Liver (tissue), 3 donors: ENCODE results near the gene FOXO6.

ENCODE experiments used
- ATF3 ChIP-seq: IDR thresholded peaks from 2 replicates; pipeline ENCODE4 v1.6.1; 2016; ENCODE audit warnings: antibody characterized with exemption
- CTCF ChIP-seq: fragments of 150-350 bp; IDR thresholded peaks from 2 replicates; pipeline ENCODE4 v1.5.1; 2017; ENCODE audit warnings: improper control_type of control experiment, low read depth, low read length; ENCODE audit not compliant: missing input control
- EGR1 ChIP-seq, 2 donors: IDR thresholded peaks; 2 replicates each; pipeline ENCODE4 v1.6.1; 2016 to 2018; ENCODE audit warnings: antibody characterized with exemption in 2 of 2, low read depth in 2 of 2
- GABPA ChIP-seq, 2 donors: IDR thresholded peaks in 1 of 2; conservative IDR thresholded peaks in 1 of 2; 2 replicates each; pipeline ENCODE4 v1.6.1; 2016; ENCODE audit warnings: antibody characterized with exemption in 2 of 2, mild to moderate bottlenecking in 1 of 2, moderate library complexity in 1 of 2
- JUND ChIP-seq, 2 donors: IDR thresholded peaks; 2 replicates each; pipeline ENCODE4 v1.6.1; 2016; ENCODE audit warnings: antibody characterized with exemption in 2 of 2
- MAX ChIP-seq: IDR thresholded peaks from 2 replicates; pipeline ENCODE4 v1.6.1; 2016; ENCODE audit warnings: antibody characterized with exemption
- NR2F2 ChIP-seq: IDR thresholded peaks from 2 replicates; pipeline ENCODE4 v1.6.1; 2016; ENCODE audit warnings: antibody characterized with exemption
- RAD21 ChIP-seq, 2 donors: IDR thresholded peaks; 2 replicates each; pipeline ENCODE4 v1.6.1; 2016; ENCODE audit warnings: antibody characterized with exemption in 2 of 2, mild to moderate bottlenecking in 2 of 2
- REST ChIP-seq: IDR thresholded peaks from 2 replicates; pipeline ENCODE4 v1.6.1; 2016; ENCODE audit warnings: antibody characterized with exemption, mild to moderate bottlenecking
- RXRA ChIP-seq, 2 donors: IDR thresholded peaks; 2 replicates each; pipeline ENCODE4 v1.6.1; 2017 to 2018; ENCODE audit warnings: antibody characterized with exemption in 2 of 2, mild to moderate bottlenecking in 1 of 2
- ZBTB33 ChIP-seq: IDR thresholded peaks from 2 replicates; pipeline ENCODE4 v1.6.1; 2016; ENCODE audit warnings: antibody characterized with exemption
- donor health status: healthy.
- donor health status: healthy.

GRCh38 chr1:41414716-41415306 lies 53.6 kb downstream of the FOXO6 start:
- TF ChIP-seq CTCF (no peak), MAX (no peak), ATF3 (no peak), RXRA (IDR thresholded peaks at IDR 0.05) (no peak), ZBTB33 (no peak), RAD21 (IDR thresholded peaks at IDR 0.05) (no peak), NR2F2 (no peak), EGR1 (IDR thresholded peaks at IDR 0.05; ENCODE audit: low read depth in 2 of 2) (no peak), GABPA (IDR thresholded peaks at IDR 0.05 in 1 of 2, conservative IDR thresholded peaks at IDR 0.05 in 1 of 2) (no peak), JUND (IDR thresholded peaks at IDR 0.05) (no peak), REST (no peak)
